ENCODE data around the gene TTLL12.

Gene TTLL12

DNA sequence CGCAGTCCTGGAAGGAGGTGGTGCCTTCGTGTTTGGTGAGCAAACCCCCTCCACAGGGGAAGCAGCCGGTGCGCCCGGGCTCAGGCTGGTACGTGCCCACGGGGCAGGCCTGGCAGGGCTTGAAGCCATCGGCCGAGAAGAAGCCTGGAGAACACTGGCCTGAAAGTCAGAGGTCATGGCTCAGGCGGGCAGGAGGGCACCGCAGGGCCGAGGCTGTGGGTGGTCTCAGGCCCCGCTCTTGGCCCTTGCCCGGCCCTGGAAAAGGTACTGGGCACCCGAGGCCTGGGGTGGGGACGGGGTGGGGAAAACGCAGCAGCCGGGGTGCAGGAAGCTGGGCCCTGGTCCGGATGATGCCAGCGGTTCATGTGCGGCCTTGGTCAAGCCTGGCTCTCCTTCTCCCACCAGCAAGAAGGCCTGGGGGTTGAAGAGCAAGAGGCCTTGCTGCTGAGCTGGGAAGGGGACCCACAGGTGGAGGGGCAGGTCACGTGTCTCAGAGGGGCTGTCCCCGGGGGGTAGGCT lies 25.6 kb upstream of the TTLL12 start:
- no peak for TF ChIP-seq TAF1 (IDR thresholded peaks at IDR 0.05; ENCODE audit: borderline replicate concordance, low read depth, low read length)
- TF ChIP-seq POLR2AphosphoS5 (IDR thresholded peaks at IDR 0.05; ENCODE audit: low read depth, low read length): no peak
- TF ChIP-seq POLR2A (IDR thresholded peaks at IDR 0.05; ENCODE audit: low read depth, low read length): no peak
- DNase-seq (ENCODE audit: insufficient read length) (no peak), FAIRE-seq (no peak)

- DNase-seq (ENCODE audit: insufficient read length): no peak
- FAIRE-seq: no peak
- TF ChIP-seq POLR2AphosphoS5 (IDR thresholded peaks at IDR 0.05; ENCODE audit: low read depth, low read length): no peak
- TF ChIP-seq TAF1 (IDR thresholded peaks at IDR 0.05; ENCODE audit: borderline replicate concordance, low read depth, low read length): no peak
- no peak for TF ChIP-seq POLR2A (IDR thresholded peaks at IDR 0.05; ENCODE audit: low read depth, low read length)
Observed at GRCh38 chr22:43211941-43212433, 25.1 kb upstream of the TTLL12 start.

DNA sequence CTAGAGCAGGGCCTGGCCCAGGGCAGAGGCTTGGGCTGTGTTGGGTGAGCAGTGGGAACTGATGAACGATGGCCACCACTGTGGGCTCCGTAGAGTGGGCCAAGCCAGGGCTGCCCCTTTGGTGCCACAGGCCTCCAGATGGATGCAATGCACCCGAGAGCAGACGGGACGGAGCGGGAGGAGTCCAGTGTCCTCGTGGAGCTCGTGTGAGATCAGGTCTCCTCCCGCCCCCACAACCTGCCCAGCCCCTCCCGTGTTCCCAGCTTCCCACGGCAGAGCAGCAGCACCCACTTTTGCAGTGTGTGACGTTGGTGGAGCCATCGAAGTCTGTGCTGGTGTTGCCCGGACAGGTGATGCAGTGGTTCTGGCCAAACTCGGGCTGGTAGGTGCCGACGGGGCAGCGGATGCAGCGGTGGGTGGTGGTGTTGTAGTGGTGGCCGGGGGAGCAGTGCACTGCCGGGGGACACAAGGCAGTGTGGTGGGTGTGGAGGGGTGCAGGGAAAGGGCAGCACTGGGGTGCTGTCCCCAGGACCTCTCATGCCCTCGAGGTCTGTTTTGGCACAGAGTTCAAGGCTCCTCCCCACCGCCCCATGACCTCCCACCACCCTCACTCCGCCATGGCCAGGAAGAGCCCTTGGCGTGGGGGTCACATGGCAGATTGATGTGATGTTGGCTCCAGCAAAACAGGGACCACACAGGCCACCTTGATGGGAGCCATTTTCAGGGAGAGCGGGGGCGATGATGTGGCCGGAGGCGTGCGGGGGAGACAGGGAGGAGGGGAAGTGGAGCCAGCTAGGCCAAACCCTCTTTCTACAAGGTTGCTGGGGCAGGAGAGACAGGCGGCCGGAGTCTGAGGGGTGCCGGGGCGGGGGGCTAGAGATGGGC lies 23.9 kb upstream of the TTLL12 start:
- DNase-seq (ENCODE audit: insufficient read length) (no peak), FAIRE-seq (no peak)
- TF ChIP-seq POLR2AphosphoS5 (IDR thresholded peaks at IDR 0.05; ENCODE audit: low read depth, low read length): no peak
- no peak for TF ChIP-seq TAF1 (IDR thresholded peaks at IDR 0.05; ENCODE audit: borderline replicate concordance, low read depth, low read length)
- no peak for TF ChIP-seq POLR2A (IDR thresholded peaks at IDR 0.05; ENCODE audit: low read depth, low read length)

- no peak for DNase-seq (ENCODE audit: insufficient read length)
- FAIRE-seq: no peak
- TF ChIP-seq POLR2AphosphoS5 (IDR thresholded peaks at IDR 0.05; ENCODE audit: low read depth, low read length) (no peak), POLR2A (IDR thresholded peaks at IDR 0.05; ENCODE audit: low read depth, low read length) (no peak)
Observed at GRCh38 chr22:43209971-43210370, 23.0 kb upstream of the TTLL12 start.

GRCh38 chr22:43209523-43209890 lies 22.6 kb upstream of the TTLL12 start:
- no peak for FAIRE-seq

DNA sequence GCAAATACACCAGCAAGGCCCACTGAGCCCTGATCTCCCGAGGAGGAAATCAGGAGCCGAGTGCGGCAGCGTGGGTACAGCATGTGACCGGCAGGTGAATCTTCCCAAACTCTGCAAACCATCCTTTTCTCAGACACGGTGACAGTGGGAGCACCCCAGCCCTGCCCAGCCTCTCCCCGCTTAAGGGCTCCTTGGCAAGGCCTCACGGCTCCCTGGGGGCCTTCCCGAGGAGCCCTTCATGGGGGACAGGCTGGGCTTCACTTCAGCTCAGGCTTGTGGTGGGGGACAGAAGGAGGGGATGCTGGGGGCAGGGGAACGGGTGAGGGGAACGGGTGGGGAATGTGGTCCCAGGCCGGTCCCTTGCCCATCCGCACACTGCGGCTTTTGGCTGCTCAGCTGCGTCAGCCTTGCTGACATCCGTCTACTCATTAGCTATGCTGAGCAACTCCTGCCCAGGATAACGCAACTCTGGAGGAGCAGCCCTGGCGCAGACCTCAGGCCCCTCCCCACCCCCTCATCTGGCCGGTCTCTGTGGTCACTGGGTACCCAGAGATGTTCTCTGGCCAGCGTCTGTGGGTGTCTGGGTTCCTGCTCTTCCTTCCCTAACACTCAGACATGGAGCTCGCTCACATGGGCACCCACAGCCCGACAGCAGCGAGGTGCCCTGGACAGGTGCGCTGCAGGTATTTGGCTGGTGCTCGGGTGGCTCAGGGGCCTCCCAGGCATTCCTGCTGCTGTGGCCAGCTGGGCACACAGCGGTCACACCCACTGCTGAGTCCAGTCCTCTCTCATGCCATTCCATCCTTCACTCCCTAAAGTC lies 22.0 kb upstream of the TTLL12 start:
- no peak for TF ChIP-seq TAF1 (IDR thresholded peaks at IDR 0.05; ENCODE audit: borderline replicate concordance, low read depth, low read length)
- no peak for TF ChIP-seq POLR2A (IDR thresholded peaks at IDR 0.05; ENCODE audit: low read depth, low read length)
- no peak for TF ChIP-seq POLR2AphosphoS5 (IDR thresholded peaks at IDR 0.05; ENCODE audit: low read depth, low read length)
- DNase-seq (ENCODE audit: insufficient read length) (no peak), FAIRE-seq (no peak)

More at GRCh38 chr22:43209523-43209890, 22.6 kb upstream of the TTLL12 start:
- no peak for DNase-seq (ENCODE audit: insufficient read length)
- no peak for TF ChIP-seq POLR2AphosphoS5 (IDR thresholded peaks at IDR 0.05; ENCODE audit: low read depth, low read length)
- TF ChIP-seq TAF1 (IDR thresholded peaks at IDR 0.05; ENCODE audit: borderline replicate concordance, low read depth, low read length): no peak
- TF ChIP-seq POLR2A (IDR thresholded peaks at IDR 0.05; ENCODE audit: low read depth, low read length): no peak

DNA sequence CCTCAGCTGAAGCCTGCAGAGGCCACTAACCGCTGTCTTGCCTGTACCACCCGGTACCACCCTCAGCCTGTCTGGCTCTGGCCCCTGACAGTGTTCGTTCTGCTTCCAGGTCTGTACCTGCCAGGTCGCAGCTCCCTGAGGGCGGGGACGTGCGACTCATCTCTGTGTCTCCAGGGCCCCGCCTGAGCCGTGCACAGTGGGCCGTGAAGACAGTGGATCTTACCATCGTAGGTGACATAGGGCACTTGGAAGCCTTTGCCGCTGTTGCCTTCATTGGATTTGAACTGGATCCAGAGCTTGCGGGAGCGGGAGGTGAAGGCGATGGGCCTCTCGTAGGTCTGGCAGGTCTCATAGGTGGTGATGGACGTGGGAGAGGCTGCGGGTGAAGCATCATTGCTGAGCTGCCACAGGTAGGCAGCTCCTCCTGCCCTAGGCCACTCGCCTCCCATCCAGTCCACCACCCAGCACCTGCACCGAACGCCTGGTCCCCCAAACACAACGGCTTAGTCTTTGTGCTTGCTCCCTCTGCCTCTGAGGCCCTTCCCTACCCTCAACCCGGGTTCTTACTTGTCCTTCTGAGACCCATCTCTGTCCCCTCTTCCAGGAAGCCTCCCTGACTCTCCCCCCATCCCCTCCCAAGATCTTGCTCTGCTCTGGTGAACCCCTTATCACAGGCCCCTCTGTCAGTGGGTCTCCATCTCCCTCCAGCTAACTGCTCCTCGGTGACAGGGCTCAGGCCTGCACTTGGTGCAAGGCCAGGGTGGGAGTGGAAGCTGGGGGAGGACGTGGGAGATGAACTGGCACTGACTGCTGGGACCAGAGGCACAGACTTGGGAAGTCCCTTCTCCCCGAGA lies 21.1 kb upstream of the TTLL12 start:
- DNase-seq (ENCODE audit: insufficient read length) (no peak), FAIRE-seq (no peak)
- TF ChIP-seq POLR2A (IDR thresholded peaks at IDR 0.05; ENCODE audit: low read depth, low read length) (no peak), POLR2AphosphoS5 (IDR thresholded peaks at IDR 0.05; ENCODE audit: low read depth, low read length) (no peak), TAF1 (IDR thresholded peaks at IDR 0.05; ENCODE audit: borderline replicate concordance, low read depth, low read length) (no peak)

GRCh38 chr22:43207386-43207785 lies 20.5 kb upstream of the TTLL12 start:
- DNase-seq (ENCODE audit: insufficient read length): no peak
- TF ChIP-seq TAF1 (IDR thresholded peaks at IDR 0.05; ENCODE audit: borderline replicate concordance, low read depth, low read length) (no peak), POLR2AphosphoS5 (IDR thresholded peaks at IDR 0.05; ENCODE audit: low read depth, low read length) (no peak), POLR2A (IDR thresholded peaks at IDR 0.05; ENCODE audit: low read depth, low read length) (no peak)

DNA sequence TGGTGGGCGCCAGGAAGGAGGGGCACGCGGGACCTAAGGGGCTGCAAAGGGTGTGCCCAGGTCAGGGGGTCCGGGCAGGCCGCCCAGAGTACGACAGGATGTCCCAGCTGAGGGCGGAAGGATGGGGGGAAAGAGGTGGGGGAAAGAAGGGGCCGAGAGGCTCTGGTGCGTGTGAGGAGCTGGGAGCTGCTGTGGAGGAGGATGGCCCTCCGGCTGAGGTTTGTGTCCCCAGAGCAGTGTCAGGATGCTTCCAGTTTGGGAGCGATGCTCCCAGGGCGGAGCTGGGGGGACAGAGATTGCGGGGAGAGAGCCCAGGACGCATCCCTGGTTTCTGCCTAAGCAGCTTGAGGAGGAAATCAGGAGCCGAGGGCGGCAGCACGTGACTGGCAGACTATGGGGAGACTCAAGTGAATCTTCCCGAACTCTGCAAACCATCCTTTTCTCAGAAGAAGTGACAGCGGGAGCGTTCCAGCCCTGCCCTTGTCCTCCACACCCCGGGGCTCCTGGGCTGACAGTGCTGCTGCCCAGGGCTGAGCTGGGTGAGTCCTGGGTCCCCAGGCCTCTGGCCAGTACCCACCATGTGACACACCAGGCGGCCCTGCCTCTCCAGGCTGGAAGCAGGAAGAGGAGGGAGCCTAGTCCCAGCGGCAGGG lies 19.7 kb upstream of the TTLL12 start:
- FAIRE-seq: no peak
- DNase-seq (ENCODE audit: insufficient read length): no peak
- TF ChIP-seq POLR2A (IDR thresholded peaks at IDR 0.05; ENCODE audit: low read depth, low read length): no peak

More at GRCh38 chr22:43207386-43207785, 20.5 kb upstream of the TTLL12 start:
- no peak for FAIRE-seq

DNA sequence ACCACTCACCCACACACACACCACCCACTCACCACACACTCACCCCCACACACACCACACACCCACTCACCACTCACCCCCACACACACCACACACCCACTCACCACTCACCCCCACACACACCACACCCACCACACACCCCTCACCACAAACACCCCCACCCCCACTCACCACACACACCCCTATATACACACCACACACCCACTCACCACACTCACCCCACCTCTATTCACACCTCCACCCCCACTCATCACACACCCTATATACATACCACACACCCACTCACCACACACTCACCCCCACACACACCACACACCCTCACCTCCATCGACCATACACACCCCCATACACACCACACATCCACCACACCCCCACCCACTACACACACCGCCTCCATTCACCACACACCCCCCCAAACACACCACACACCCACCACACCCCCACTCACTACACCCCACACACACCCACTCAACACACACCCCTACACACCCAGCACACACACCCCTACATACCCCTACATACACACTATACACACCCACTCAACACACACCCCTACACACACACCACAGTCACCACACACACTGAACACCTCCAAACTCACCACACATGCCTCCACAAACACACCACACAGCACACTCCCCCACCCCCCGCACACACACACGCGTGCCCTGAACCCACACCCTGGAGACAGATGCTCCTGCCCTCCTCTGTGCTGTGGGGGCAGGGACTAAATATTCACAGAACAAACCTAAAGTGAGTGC lies 19.0 kb upstream of the TTLL12 start:
- no peak for FAIRE-seq
- TF ChIP-seq POLR2AphosphoS5 (IDR thresholded peaks at IDR 0.05; ENCODE audit: low read depth, low read length) (no peak), TAF1 (IDR thresholded peaks at IDR 0.05; ENCODE audit: borderline replicate concordance, low read depth, low read length) (no peak), POLR2A (IDR thresholded peaks at IDR 0.05; ENCODE audit: low read depth, low read length) (no peak)
- no peak for DNase-seq (ENCODE audit: insufficient read length)

All from GM12892 (cell line).